Bronchial epithelial cell (primary cell): ENCODE measurements around the gene TM2D3. TPM values are rescaled to one million over a fixed set of nuclear protein-coding genes. Genes with fewer than 3 reads are reported as not detected.

Experiments used
- DNase-seq: peaks from one replicate; pipeline ENCODE4 v3.0.0-alpha.2; 2010; ENCODE audit warnings: low read depth
- FAIRE-seq: peaks from 2 replicates; lab custom pipeline; 2011; peaks lifted over from hg19 to GRCh38; lab: Jason Lieb, UNC
- H3K27me3 ChIP-seq: 2 replicates; pipeline ENCODE4 v1.5.1; 2011; ENCODE audit warnings: low read length; ENCODE audit not compliant: control insufficient read depth, insufficient read depth
- H3K36me3 ChIP-seq: 2 replicates; pipeline ENCODE4 v1.5.1; 2011; ENCODE audit warnings: low read length; ENCODE audit not compliant: control insufficient read depth, insufficient read depth
- H3K4me3 ChIP-seq: 2 replicates; pipeline ENCODE4 v1.5.1; 2011; ENCODE audit warnings: mild to moderate bottlenecking, low read depth, low read length, control low read depth
- CTCF ChIP-seq: IDR thresholded peaks from 2 replicates; pipeline ENCODE4 v1.5.1; 2011; ENCODE audit warnings: mild to moderate bottlenecking, moderate library complexity, low read length, control low read depth, inconsistent platforms; ENCODE audit not compliant: insufficient read depth, severe bottlenecking
- total RNA-seq: library from RNA; depleted of rRNA; stranded (reverse); fragments of >200 nt; gene quantifications from 2 replicates; pipeline ENCODE4 v1.2.1, GENCODE V29; 2014

The TM2D3 gene
- total RNA-seq, 1 donor from 2014 or later, result 21.6 TPM

GRCh38 chr15:101667881-101668280 lies 15.7 kb upstream of the TM2D3 start:
- peaks cover 1% of the 10 kb centered on the region for H3K36me3 ChIP-seq
- FAIRE-seq (no peak), DNase-seq (no peak)
- TF ChIP-seq CTCF, result no peak
- no peak overlapping the region for H3K4me3 ChIP-seq
- no peaks in the 10 kb centered on the region for H3K27me3 ChIP-seq

GRCh38 chr15:101664303-101664913 lies 12.2 kb upstream of the TM2D3 start:
- H3K27me3 ChIP-seq, result no peaks in the 10 kb centered on the region
- no peaks in the 10 kb centered on the region for H3K36me3 ChIP-seq
- peak; percentile 24 for TF ChIP-seq CTCF
- DNase-seq (no peak), FAIRE-seq (no peak)
- H3K4me3 ChIP-seq, result no peak overlapping the region

GRCh38 chr15:101662203-101662602 lies 10.0 kb upstream of the TM2D3 start:
- no peak for FAIRE-seq
- Histone ChIP-seq H3K36me3 (no peaks in the 10 kb centered on the region), H3K4me3 (no peak overlapping the region), H3K27me3 (no peaks in the 10 kb centered on the region)
- TF ChIP-seq CTCF, result no peak
- DNase-seq, result no peak

- Histone ChIP-seq H3K27me3 (no peaks in the 10 kb centered on the region), H3K4me3 (no peak overlapping the region), H3K36me3 (no peaks in the 10 kb centered on the region)
- FAIRE-seq, result no peak
- TF ChIP-seq CTCF, result no peak
- no peak for DNase-seq
Measured at GRCh38 chr15:101660005-101660404, 7.8 kb upstream of the TM2D3 start.

- TF ChIP-seq CTCF, result no peak
- DNase-seq (peak; percentile 43), FAIRE-seq (no peak)
- Histone ChIP-seq H3K4me3 (no peak overlapping the region), H3K36me3 (no peaks in the 10 kb centered on the region), H3K27me3 (no peaks in the 10 kb centered on the region)
Measured at GRCh38 chr15:101657968-101658784, 6.0 kb upstream of the TM2D3 start.
